ENCODE data around the gene TGFBR3. TPM values are rescaled to one million over a fixed set of nuclear protein-coding genes. Genes with fewer than 3 reads are reported as not detected.

The TGFBR3 gene
- total and polyA plus RNA-seq, 2 of the 4 experiments (the other 2 are of a cell fraction), result 3.0 to 11.3 TPM

- Histone ChIP-seq H4K91ac (ENCODE audit: insufficient read depth, low read depth, low read length) (no peak overlapping the region), H3K79me1 (ENCODE audit: low read depth in 1 of 2, low read length in 2 of 2) (no peaks in the 10 kb centered on the region), H2AFZ (replicated peaks; ENCODE audit: low read length, poor library complexity) (no peak overlapping the region), H3K4me2 (ENCODE audit: low read depth, low read length) (no peak overlapping the region), H3K4ac (ENCODE audit: low read depth, low read length) (no peak overlapping the region), H3K9me3 (ENCODE audit: control insufficient read depth, insufficient read depth, low read length) (no peaks in the 10 kb centered on the region), H3K56ac (ENCODE audit: extremely low read depth, insufficient read depth, low read length) (no peak overlapping the region), H4K8ac (ENCODE audit: low read depth in 2 of 2, low read length in 2 of 2) (no peak overlapping the region), H3K9ac (ENCODE audit: low read depth, low read length) (no peak overlapping the region), H3K9me1 (ENCODE audit: insufficient read depth, low read length) (no peaks in the 10 kb centered on the region), H2AK9ac (replicated peaks; ENCODE audit: low read depth, low read length, poor library complexity) (no peak overlapping the region), H4K5ac (ENCODE audit: low read depth, low read length) (no peak overlapping the region), H3K27me3 (ENCODE audit: control insufficient read depth, insufficient read depth, low read length) (no peaks in the 10 kb centered on the region), H2BK120ac (ENCODE audit: low read depth, low read length) (no peak overlapping the region), H4K20me1 (ENCODE audit: insufficient read depth, low read length) (no peaks in the 10 kb centered on the region), H3K4me3 (ENCODE audit: insufficient read depth, low read depth, low read length) (no peak overlapping the region), H3K23ac (ENCODE audit: low read depth, low read length) (no peak overlapping the region), H3K18ac (ENCODE audit: low read depth, low read length) (no peak overlapping the region), H3K36me3 (ENCODE audit: control insufficient read depth, insufficient read depth, low read length) (no peaks in the 10 kb centered on the region), H3K4me1 (ENCODE audit: control insufficient read depth, insufficient read depth, low read length) (no peaks in the 10 kb centered on the region), H3K27ac (ENCODE audit: insufficient read depth, low read length) (no peak overlapping the region), H3K14ac (replicated peaks; ENCODE audit: low read depth, low read length) (no peak overlapping the region), H2BK20ac (ENCODE audit: low read depth, low read length) (no peak overlapping the region), H2AK5ac (ENCODE audit: low read depth, low read length) (no peak overlapping the region), H2BK15ac (ENCODE audit: low read depth, low read length) (no peak overlapping the region), H2BK5ac (ENCODE audit: low read depth, low read length, poor library complexity, severe bottlenecking) (no peak overlapping the region)
- intact Hi-C loops (cut with micrococcal nuclease) (no loop called here), dilution Hi-C loops (cut with HindIII; ENCODE audit: low sequenced_read_pairs, unreplicated experiment) (no loop called here), in situ Hi-C loops (cut with MboI; ENCODE audit: low sequenced_read_pairs) (no loop called here)
- TF ChIP-seq, protein P1, sequence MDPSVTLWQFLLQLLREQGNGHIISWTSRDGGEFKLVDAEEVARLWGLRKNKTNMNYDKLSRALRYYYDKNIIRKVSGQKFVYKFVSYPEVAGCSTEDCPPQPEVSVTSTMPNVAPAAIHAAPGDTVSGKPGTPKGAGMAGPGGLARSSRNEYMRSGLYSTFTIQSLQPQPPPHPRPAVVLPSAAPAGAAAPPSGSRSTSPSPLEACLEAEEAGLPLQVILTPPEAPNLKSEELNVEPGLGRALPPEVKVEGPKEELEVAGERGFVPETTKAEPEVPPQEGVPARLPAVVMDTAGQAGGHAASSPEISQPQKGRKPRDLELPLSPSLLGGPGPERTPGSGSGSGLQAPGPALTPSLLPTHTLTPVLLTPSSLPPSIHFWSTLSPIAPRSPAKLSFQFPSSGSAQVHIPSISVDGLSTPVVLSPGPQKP (IDR thresholded peaks at IDR 0.05; ENCODE audit: borderline replicate concordance, low read depth, low read length), result no peak
- no peak for TF ChIP-seq FOS (IDR thresholded peaks at IDR 0.05; ENCODE audit: low read depth, low read length)
- no peak for TF ChIP-seq SMC3 (IDR thresholded peaks at IDR 0.05; ENCODE audit: low read depth, low read length)
- TF ChIP-seq MXI1 (IDR thresholded peaks at IDR 0.05; ENCODE audit: borderline replicate concordance, low read depth, low read length), result no peak
- no peak for TF ChIP-seq RCOR1 (IDR thresholded peaks at IDR 0.05; ENCODE audit: insufficient replicate concordance, low read length)
- TF ChIP-seq USF2 (IDR thresholded peaks at IDR 0.05; ENCODE audit: low read depth, low read length), result no peak
- no peak for TF ChIP-seq CHD1 (IDR thresholded peaks at IDR 0.05; ENCODE audit: low read depth, low read length)
- 75 to 100% methylated on average over 1 to 4 of the region's 4 CpGs for WGBS, 2 experiments (ENCODE audit: extremely low coverage in 2 of 2, insufficient read length in 1 of 2)
- CTCF ChIA-PET, result no interaction called here
- ATAC-seq (ENCODE audit: low read depth), result no peak
- DNase-seq, result no peak
- BruUV-seq (replicated peaks), result no TSS peak
- POLR2A ChIA-PET (ENCODE audit: unreplicated experiment), result no interaction called here
These were observed 254.1 kb downstream of the TGFBR3 start for GRCh38 chr1:91631718-91632330.
